Liver (tissue), 9 donors: Measurements from ENCODE around the gene NFYC. TPM values are rescaled to one million over a fixed set of nuclear protein-coding genes. Genes with fewer than 3 reads are reported as not detected.
A peak's percentile ranks its signal among the peaks of the same experiment; 100 is the strongest.

Experiments
- DNase-seq: peaks from one replicate; pipeline ENCODE4 v3.0.0-alpha.2; 2017; ENCODE audit warnings: low spot score
- H3K27ac ChIP-seq, 2 donors: one replicate each; pipeline ENCODE4 v1.7.0; 2013; ENCODE audit warnings: inconsistent platforms in 2 of 2, low read length in 2 of 2, control low read depth in 1 of 2, low read depth in 1 of 2, mild to moderate bottlenecking in 1 of 2
- H3K27me3 ChIP-seq, 4 donors: one replicate each; pipeline versions ENCODE4 v1.6.1 to v1.7.0; 2013; ENCODE audit warnings: low read length in 3 of 4, inconsistent platforms in 1 of 4, mild to moderate bottlenecking in 1 of 4, moderate library complexity in 1 of 4; ENCODE audit not compliant: control insufficient read depth in 4 of 4, insufficient read depth in 4 of 4
- H3K36me3 ChIP-seq, 4 donors: one replicate each; pipeline versions ENCODE4 v1.6.1 to v1.7.0; 2013; ENCODE audit warnings: low read length in 3 of 4, mild to moderate bottlenecking in 3 of 4, low read depth in 1 of 4, moderate library complexity in 1 of 4; ENCODE audit not compliant: control insufficient read depth in 4 of 4, insufficient read depth in 3 of 4
- H3K4me1 ChIP-seq, 4 donors: one replicate each; pipeline versions ENCODE4 v1.6.1 to v1.7.0; 2013; ENCODE audit warnings: low read length in 3 of 4, mild to moderate bottlenecking in 3 of 4, moderate library complexity in 1 of 4; ENCODE audit not compliant: control insufficient read depth in 4 of 4, insufficient read depth in 4 of 4
- H3K4me3 ChIP-seq, 3 donors: one replicate each; pipeline versions ENCODE4 v1.6.1 to v1.7.0; 2013; ENCODE audit warnings: low read length in 3 of 3, control low read depth in 1 of 3, low read depth in 1 of 3, mild to moderate bottlenecking in 1 of 3
- H3K9ac ChIP-seq, 2 donors: one replicate each; pipeline ENCODE4 v1.7.0; 2013; ENCODE audit warnings: low read length in 2 of 2, mild to moderate bottlenecking in 2 of 2, moderate library complexity in 2 of 2, control low read depth in 1 of 2, low read depth in 1 of 2
- H3K9me3 ChIP-seq, 4 donors: one replicate each; pipeline versions ENCODE4 v1.6.1 to v1.7.0; 2013; ENCODE audit warnings: low read length in 3 of 4; ENCODE audit not compliant: control insufficient read depth in 4 of 4
- ATF3 ChIP-seq: IDR thresholded peaks from 2 replicates; pipeline ENCODE4 v1.6.1; 2016; ENCODE audit warnings: antibody characterized with exemption
- EGR1 ChIP-seq, 2 donors: IDR thresholded peaks; 2 replicates each; pipeline ENCODE4 v1.6.1; 2016 to 2018; ENCODE audit warnings: antibody characterized with exemption in 2 of 2, low read depth in 2 of 2
- FOXA1 ChIP-seq: IDR thresholded peaks from 2 replicates; pipeline ENCODE4 v1.6.1; 2016; ENCODE audit warnings: antibody characterized with exemption
- FOXA2 ChIP-seq: IDR thresholded peaks from 2 replicates; pipeline ENCODE4 v1.6.1; 2016; ENCODE audit warnings: antibody characterized with exemption
- HNF4A ChIP-seq, 2 donors: conservative IDR thresholded peaks; 2 replicates each; pipeline ENCODE4 v1.6.1; 2016; ENCODE audit warnings: antibody characterized with exemption in 2 of 2, mild to moderate bottlenecking in 2 of 2
- HNF4G ChIP-seq: IDR thresholded peaks from 2 replicates; pipeline ENCODE4 v1.6.1; 2016; ENCODE audit warnings: antibody characterized with exemption
- JUND ChIP-seq, 2 donors: IDR thresholded peaks; 2 replicates each; pipeline ENCODE4 v1.6.1; 2016; ENCODE audit warnings: antibody characterized with exemption in 2 of 2
- MAX ChIP-seq: IDR thresholded peaks from 2 replicates; pipeline ENCODE4 v1.6.1; 2016; ENCODE audit warnings: antibody characterized with exemption
- NR2F2 ChIP-seq: IDR thresholded peaks from 2 replicates; pipeline ENCODE4 v1.6.1; 2016; ENCODE audit warnings: antibody characterized with exemption
- REST ChIP-seq: IDR thresholded peaks from 2 replicates; pipeline ENCODE4 v1.6.1; 2016; ENCODE audit warnings: antibody characterized with exemption, mild to moderate bottlenecking
- RXRA ChIP-seq, 2 donors: IDR thresholded peaks; 2 replicates each; pipeline ENCODE4 v1.6.1; 2017 to 2018; ENCODE audit warnings: antibody characterized with exemption in 2 of 2, mild to moderate bottlenecking in 1 of 2
- SP1 ChIP-seq: IDR thresholded peaks from 2 replicates; pipeline ENCODE4 v1.6.1; 2018; ENCODE audit warnings: antibody characterized with exemption, mild to moderate bottlenecking
- TAF1 ChIP-seq: conservative IDR thresholded peaks from 2 replicates; pipeline ENCODE4 v1.6.1; 2016; ENCODE audit warnings: antibody characterized with exemption, mild to moderate bottlenecking
- YY1 ChIP-seq: IDR thresholded peaks from 2 replicates; pipeline ENCODE4 v1.6.1; 2016; ENCODE audit warnings: antibody characterized with exemption, mild to moderate bottlenecking
- WGBS: extraction: QIAGEN DNeasy Blood & Tissue Kit; methylation state at CpG from one replicate; pipeline ENCODE4 v1.1.7; 2013; 5-methylcytosine and 5-hydroxymethylcytosine counted together
- polyA plus RNA-seq, 2 donors: library from polyadenylated mRNA; stranded (reverse) in 1 of 2; unstranded in 1 of 2; fragments of 200-250 nt in 1 of 2; fragments of >200 nt in 1 of 2; fragmentation: Nextera tagmentation in 1 of 2; extraction: Ambion mirVana in 1 of 2; gene quantifications; one replicate each; pipeline versions ENCODE4 v1.2.1 to v1.2.3, GENCODE V29; 2013 to 2015
- total RNA-seq, 2 donors: library from RNA; depleted of rRNA; stranded (reverse); fragments of >200 nt; gene quantifications; one replicate each; pipeline ENCODE4 v1.2.3, GENCODE V29; 2014
- TF ChIP-seq, protein P1 (sequence below): fragments of 150-350 bp; IDR thresholded peaks from 2 replicates; pipeline ENCODE4 v1.5.1; 2017; ENCODE audit warnings: improper control_type of control experiment, low read depth, low read length; ENCODE audit not compliant: missing input control
- donor health status: healthy.
- donor health status: healthy.
- donor health status: healthy.
- donor health status: healthy.
- donor health status: healthy.

Gene NFYC
- total and polyA plus RNA-seq, 4 donors = 18.3 to 28.1 (median 26.8) TPM

DNA sequence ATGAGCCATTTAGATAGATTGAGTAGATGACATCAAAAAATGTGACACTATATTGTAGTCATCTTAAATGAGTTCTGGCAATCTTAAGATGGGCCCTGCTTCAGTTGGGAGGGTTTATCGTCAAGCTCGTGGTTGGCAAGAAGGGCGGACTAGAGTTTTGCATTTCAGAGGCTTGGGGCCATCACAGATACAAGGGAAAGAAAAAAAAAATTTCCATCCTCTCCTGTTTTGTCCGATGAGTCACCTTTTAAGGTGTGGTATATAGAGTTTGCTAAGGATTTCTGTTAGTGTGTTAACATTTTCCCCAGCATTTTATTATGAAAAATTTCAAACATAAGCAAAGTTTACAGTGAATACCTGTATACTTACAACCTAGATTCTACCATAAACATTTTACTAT, 60.3 kb downstream of the NFYC start:
- TF ChIP-seq MAX = no peak
- no peak for TF ChIP-seq TAF1
- no peak for TF ChIP-seq FOXA1
- no peak for TF ChIP-seq YY1
- TF ChIP-seq ATF3 = no peak
- no peak for TF ChIP-seq EGR1 (IDR thresholded peaks at IDR 0.05; ENCODE audit: low read depth in 2 of 2)
- TF ChIP-seq JUND (IDR thresholded peaks at IDR 0.05) = no peak
- no peak for DNase-seq
- Histone ChIP-seq H3K27me3 (no peaks in the 10 kb centered on the region), H3K4me1 (peaks cover 4 to 52% (median 42%) of the 10 kb centered on the region in 4 donors), H3K27ac (no peak overlapping the region), H3K36me3 (peaks cover 4 to 44% (median 22%) of the 10 kb centered on the region in 4 donors), H3K9ac (no peak overlapping the region), H3K4me3 (no peak overlapping the region), H3K9me3 (no peaks in the 10 kb centered on the region)
- 96% methylated on average over 4 of the region's 4 CpGs for WGBS

- Histone ChIP-seq H3K9me3 (no peaks in the 10 kb centered on the region), H3K36me3 (peaks cover 6 to 47% (median 24%) of the 10 kb centered on the region in 4 donors), H3K27ac (no peak overlapping the region), H3K9ac (no peak overlapping the region), H3K4me3 (no peak overlapping the region), H3K27me3 (no peaks in the 10 kb centered on the region), H3K4me1 (peaks cover 14 to 65% (median 56%) of the 10 kb centered on the region in 4 donors)
- 94% methylated on average over 8 of the region's 8 CpGs for WGBS
- DNase-seq = no peak
- no peak for TF ChIP-seq JUND (IDR thresholded peaks at IDR 0.05)
- no peak for TF ChIP-seq ATF3
- TF ChIP-seq FOXA1 = no peak
- no peak for TF ChIP-seq YY1
- TF ChIP-seq SP1 = no peak
- no peak for TF ChIP-seq HNF4G
- TF ChIP-seq REST = no peak
- TF ChIP-seq TAF1 = no peak
- TF ChIP-seq RXRA (IDR thresholded peaks at IDR 0.05) = no peak
- TF ChIP-seq NR2F2 = no peak
Observed at GRCh38 chr1:40753142-40753882, 61.8 kb downstream of the NFYC start.

GRCh38 chr1:40754201-40754600, 62.7 kb downstream of the NFYC start:
- DNase-seq = no peak
- no peak overlapping the region for H3K4me3 ChIP-seq
- H3K9me3 ChIP-seq = no peaks in the 10 kb centered on the region
- peak overlapping the region; percentile 4 to 61 for H3K27ac ChIP-seq
- no peaks in the 10 kb centered on the region for H3K27me3 ChIP-seq
- WGBS = 93% methylated on average over 8 of the region's 8 CpGs
- no peak overlapping the region for H3K9ac ChIP-seq
- H3K36me3 ChIP-seq = peaks cover 6 to 40% (median 20%) of the 10 kb centered on the region in 4 donors
- H3K4me1 ChIP-seq = peaks cover 16 to 65% (median 57%) of the 10 kb centered on the region in 4 donors
- no peak for TF ChIP-seq HNF4A (conservative IDR thresholded peaks at IDR 0.05)
- no peak for TF ChIP-seq SP1
- TF ChIP-seq FOXA2 = no peak
- TF ChIP-seq, protein P1, sequence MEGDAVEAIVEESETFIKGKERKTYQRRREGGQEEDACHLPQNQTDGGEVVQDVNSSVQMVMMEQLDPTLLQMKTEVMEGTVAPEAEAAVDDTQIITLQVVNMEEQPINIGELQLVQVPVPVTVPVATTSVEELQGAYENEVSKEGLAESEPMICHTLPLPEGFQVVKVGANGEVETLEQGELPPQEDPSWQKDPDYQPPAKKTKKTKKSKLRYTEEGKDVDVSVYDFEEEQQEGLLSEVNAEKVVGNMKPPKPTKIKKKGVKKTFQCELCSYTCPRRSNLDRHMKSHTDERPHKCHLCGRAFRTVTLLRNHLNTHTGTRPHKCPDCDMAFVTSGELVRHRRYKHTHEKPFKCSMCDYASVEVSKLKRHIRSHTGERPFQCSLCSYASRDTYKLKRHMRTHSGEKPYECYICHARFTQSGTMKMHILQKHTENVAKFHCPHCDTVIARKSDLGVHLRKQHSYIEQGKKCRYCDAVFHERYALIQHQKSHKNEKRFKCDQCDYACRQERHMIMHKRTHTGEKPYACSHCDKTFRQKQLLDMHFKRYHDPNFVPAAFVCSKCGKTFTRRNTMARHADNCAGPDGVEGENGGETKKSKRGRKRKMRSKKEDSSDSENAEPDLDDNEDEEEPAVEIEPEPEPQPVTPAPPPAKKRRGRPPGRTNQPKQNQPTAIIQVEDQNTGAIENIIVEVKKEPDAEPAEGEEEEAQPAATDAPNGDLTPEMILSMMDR = no peak
- TF ChIP-seq REST = no peak
